ENCODE results near the gene MYBPHL.

Gene MYBPHL

GRCh38 chr1:109272021-109272799, 34.6 kb downstream of the MYBPHL start:
- Histone ChIP-seq H3K4me3 (ENCODE audit: insufficient read depth, low read depth, low read length) (no peak overlapping the region), H3K27me3 (ENCODE audit: control insufficient read depth, insufficient read depth, low read length, poor library complexity, severe bottlenecking) (no peaks in the 10 kb centered on the region), H3K27ac (ENCODE audit: insufficient read depth, low read depth, low read length, poor library complexity, severe bottlenecking) (no peak overlapping the region), H3K36me3 (ENCODE audit: control insufficient read depth, insufficient read depth, low read length) (peaks cover 34% of the 10 kb centered on the region), H3K4me1 (ENCODE audit: control insufficient read depth, insufficient read depth, low read length) (peaks cover 20% of the 10 kb centered on the region), H3K9me3 (ENCODE audit: control insufficient read depth, low read length) (no peaks in the 10 kb centered on the region)
- 92 to 94% methylated on average over 13 of the region's 13 CpGs for WGBS, 2 experiments

- H3K27me3 ChIP-seq (ENCODE audit: control insufficient read depth, insufficient read depth, low read length, poor library complexity, severe bottlenecking): no peaks in the 10 kb centered on the region
- peaks cover 18% of the 10 kb centered on the region for H3K4me1 ChIP-seq (ENCODE audit: control insufficient read depth, insufficient read depth, low read length)
- peaks cover 34% of the 10 kb centered on the region for H3K36me3 ChIP-seq (ENCODE audit: control insufficient read depth, insufficient read depth, low read length)
- H3K27ac ChIP-seq (ENCODE audit: insufficient read depth, low read depth, low read length, poor library complexity, severe bottlenecking): no peak overlapping the region
- 96 to 97% methylated on average over 6 of the region's 6 CpGs for WGBS, 2 experiments
- H3K9me3 ChIP-seq (ENCODE audit: control insufficient read depth, low read length): no peaks in the 10 kb centered on the region
- no peak overlapping the region for H3K4me3 ChIP-seq (ENCODE audit: insufficient read depth, low read depth, low read length)
Observed at GRCh38 chr1:109271458-109271857, 35.4 kb downstream of the MYBPHL start.

GRCh38 chr1:109270623-109271317, 36.0 kb downstream of the MYBPHL start:
- H3K4me3 ChIP-seq (ENCODE audit: insufficient read depth, low read depth, low read length): no peak overlapping the region
- WGBS, 2 experiments: 93 to 97% methylated on average over 20 of the region's 20 CpGs

GRCh38 chr1:109269981-109270622, 36.7 kb downstream of the MYBPHL start:
- Histone ChIP-seq H3K27ac (ENCODE audit: insufficient read depth, low read depth, low read length, poor library complexity, severe bottlenecking) (no peak overlapping the region), H3K9me3 (ENCODE audit: control insufficient read depth, low read length) (no peaks in the 10 kb centered on the region), H3K27me3 (ENCODE audit: control insufficient read depth, insufficient read depth, low read length, poor library complexity, severe bottlenecking) (no peaks in the 10 kb centered on the region), H3K36me3 (ENCODE audit: control insufficient read depth, insufficient read depth, low read length) (peaks cover 46% of the 10 kb centered on the region), H3K4me3 (ENCODE audit: insufficient read depth, low read depth, low read length) (no peak overlapping the region), H3K4me1 (ENCODE audit: control insufficient read depth, insufficient read depth, low read length) (peaks cover 16% of the 10 kb centered on the region)
- 92% methylated on average over 17 of the region's 17 CpGs for WGBS, 2 experiments

More at GRCh38 chr1:109270623-109271317, 36.0 kb downstream of the MYBPHL start:
- H3K4me1 ChIP-seq (ENCODE audit: control insufficient read depth, insufficient read depth, low read length): peaks cover 18% of the 10 kb centered on the region
- no peaks in the 10 kb centered on the region for H3K27me3 ChIP-seq (ENCODE audit: control insufficient read depth, insufficient read depth, low read length, poor library complexity, severe bottlenecking)
- peaks cover 39% of the 10 kb centered on the region for H3K36me3 ChIP-seq (ENCODE audit: control insufficient read depth, insufficient read depth, low read length)
- no peak overlapping the region for H3K27ac ChIP-seq (ENCODE audit: insufficient read depth, low read depth, low read length, poor library complexity, severe bottlenecking)
- no peaks in the 10 kb centered on the region for H3K9me3 ChIP-seq (ENCODE audit: control insufficient read depth, low read length)

GRCh38 chr1:109269212-109269980, 37.4 kb downstream of the MYBPHL start:
- Histone ChIP-seq H3K36me3 (ENCODE audit: control insufficient read depth, insufficient read depth, low read length) (peaks cover 46% of the 10 kb centered on the region), H3K27me3 (ENCODE audit: control insufficient read depth, insufficient read depth, low read length, poor library complexity, severe bottlenecking) (no peaks in the 10 kb centered on the region), H3K27ac (ENCODE audit: insufficient read depth, low read depth, low read length, poor library complexity, severe bottlenecking) (no peak overlapping the region), H3K4me1 (ENCODE audit: control insufficient read depth, insufficient read depth, low read length) (peaks cover 9% of the 10 kb centered on the region), H3K4me3 (ENCODE audit: insufficient read depth, low read depth, low read length) (no peak overlapping the region), H3K9me3 (ENCODE audit: control insufficient read depth, low read length) (no peaks in the 10 kb centered on the region)
- WGBS, 2 experiments: 96% methylated on average over 33 of the region's 33 CpGs

GRCh38 chr1:109268431-109269211, 38.2 kb downstream of the MYBPHL start:
- WGBS, 2 experiments: 96% methylated on average over 29 of the region's 29 CpGs
- no peak overlapping the region for H3K27ac ChIP-seq (ENCODE audit: insufficient read depth, low read depth, low read length, poor library complexity, severe bottlenecking)
- H3K4me1 ChIP-seq (ENCODE audit: control insufficient read depth, insufficient read depth, low read length): peaks cover 1% of the 10 kb centered on the region
- no peak overlapping the region for H3K4me3 ChIP-seq (ENCODE audit: insufficient read depth, low read depth, low read length)
- peaks cover 46% of the 10 kb centered on the region for H3K36me3 ChIP-seq (ENCODE audit: control insufficient read depth, insufficient read depth, low read length)
- no peaks in the 10 kb centered on the region for H3K27me3 ChIP-seq (ENCODE audit: control insufficient read depth, insufficient read depth, low read length, poor library complexity, severe bottlenecking)
- H3K9me3 ChIP-seq (ENCODE audit: control insufficient read depth, low read length): no peaks in the 10 kb centered on the region

- H3K27ac ChIP-seq (ENCODE audit: insufficient read depth, low read depth, low read length, poor library complexity, severe bottlenecking): no peak overlapping the region
- 97 to 98% methylated on average over 17 of the region's 17 CpGs for WGBS, 2 experiments
- peaks cover 45% of the 10 kb centered on the region for H3K36me3 ChIP-seq (ENCODE audit: control insufficient read depth, insufficient read depth, low read length)
- H3K9me3 ChIP-seq (ENCODE audit: control insufficient read depth, low read length): no peaks in the 10 kb centered on the region
- no peaks in the 10 kb centered on the region for H3K27me3 ChIP-seq (ENCODE audit: control insufficient read depth, insufficient read depth, low read length, poor library complexity, severe bottlenecking)
- no peaks in the 10 kb centered on the region for H3K4me1 ChIP-seq (ENCODE audit: control insufficient read depth, insufficient read depth, low read length)
- H3K4me3 ChIP-seq (ENCODE audit: insufficient read depth, low read depth, low read length): no peak overlapping the region
Observed at GRCh38 chr1:109267743-109268300, 39.0 kb downstream of the MYBPHL start.

GRCh38 chr1:109266965-109267364, 39.8 kb downstream of the MYBPHL start:
- H3K4me3 ChIP-seq (ENCODE audit: insufficient read depth, low read depth, low read length): no peak overlapping the region
- peaks cover 43% of the 10 kb centered on the region for H3K36me3 ChIP-seq (ENCODE audit: control insufficient read depth, insufficient read depth, low read length)
- 93 to 97% methylated on average over 11 of the region's 11 CpGs for WGBS, 2 experiments
- H3K4me1 ChIP-seq (ENCODE audit: control insufficient read depth, insufficient read depth, low read length): no peaks in the 10 kb centered on the region
- H3K27me3 ChIP-seq (ENCODE audit: control insufficient read depth, insufficient read depth, low read length, poor library complexity, severe bottlenecking): no peaks in the 10 kb centered on the region
- H3K27ac ChIP-seq (ENCODE audit: insufficient read depth, low read depth, low read length, poor library complexity, severe bottlenecking): no peak overlapping the region
- H3K9me3 ChIP-seq (ENCODE audit: control insufficient read depth, low read length): no peaks in the 10 kb centered on the region

- no peak overlapping the region for H3K4me3 ChIP-seq (ENCODE audit: insufficient read depth, low read depth, low read length)
- H3K36me3 ChIP-seq (ENCODE audit: control insufficient read depth, insufficient read depth, low read length): peaks cover 44% of the 10 kb centered on the region
- no peaks in the 10 kb centered on the region for H3K9me3 ChIP-seq (ENCODE audit: control insufficient read depth, low read length)
- H3K27ac ChIP-seq (ENCODE audit: insufficient read depth, low read depth, low read length, poor library complexity, severe bottlenecking): no peak overlapping the region
- H3K27me3 ChIP-seq (ENCODE audit: control insufficient read depth, insufficient read depth, low read length, poor library complexity, severe bottlenecking): no peaks in the 10 kb centered on the region
- WGBS, 2 experiments: 95 to 97% methylated on average over 13 of the region's 13 CpGs
- H3K4me1 ChIP-seq (ENCODE audit: control insufficient read depth, insufficient read depth, low read length): peaks cover 3% of the 10 kb centered on the region
Observed at GRCh38 chr1:109265741-109266330, 41.0 kb downstream of the MYBPHL start.

All from ectodermal cell (in vitro differentiated cells).